ENCODE measurements around the gene CYP24A1.

- TF ChIP-seq, protein P1, sequence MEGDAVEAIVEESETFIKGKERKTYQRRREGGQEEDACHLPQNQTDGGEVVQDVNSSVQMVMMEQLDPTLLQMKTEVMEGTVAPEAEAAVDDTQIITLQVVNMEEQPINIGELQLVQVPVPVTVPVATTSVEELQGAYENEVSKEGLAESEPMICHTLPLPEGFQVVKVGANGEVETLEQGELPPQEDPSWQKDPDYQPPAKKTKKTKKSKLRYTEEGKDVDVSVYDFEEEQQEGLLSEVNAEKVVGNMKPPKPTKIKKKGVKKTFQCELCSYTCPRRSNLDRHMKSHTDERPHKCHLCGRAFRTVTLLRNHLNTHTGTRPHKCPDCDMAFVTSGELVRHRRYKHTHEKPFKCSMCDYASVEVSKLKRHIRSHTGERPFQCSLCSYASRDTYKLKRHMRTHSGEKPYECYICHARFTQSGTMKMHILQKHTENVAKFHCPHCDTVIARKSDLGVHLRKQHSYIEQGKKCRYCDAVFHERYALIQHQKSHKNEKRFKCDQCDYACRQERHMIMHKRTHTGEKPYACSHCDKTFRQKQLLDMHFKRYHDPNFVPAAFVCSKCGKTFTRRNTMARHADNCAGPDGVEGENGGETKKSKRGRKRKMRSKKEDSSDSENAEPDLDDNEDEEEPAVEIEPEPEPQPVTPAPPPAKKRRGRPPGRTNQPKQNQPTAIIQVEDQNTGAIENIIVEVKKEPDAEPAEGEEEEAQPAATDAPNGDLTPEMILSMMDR (IDR thresholded peaks at IDR 0.05) = no peak
- TF ChIP-seq EP300 (IDR thresholded peaks at IDR 0.05; ENCODE audit: low read depth) (no peak), POLR2A (IDR thresholded peaks at IDR 0.05) (no peak), POLR2AphosphoS5 (IDR thresholded peaks at IDR 0.05) (no peak)
Measured at GRCh38 chr20:54162378-54163009, 11.3 kb downstream of the CYP24A1 start.
